Common myeloid progenitor, CD34-positive (primary cell): Measurements from ENCODE around the gene BAG3.
"Not testable (repeated sequence)": the region's sequence is repeated elsewhere in the genome, so short reads cannot be mapped to it uniquely, and the experiment has no call there.

ENCODE experiments used
- CTCF ChIA-PET: fragments of 350-600 bp; sonication (Branson Sonifier 250); formaldehyde crosslinking; loops from one replicate; lab custom pipeline; 2021; ENCODE audit warnings: antibody characterized with exemption; lab: Charles Lee
- POLR2A ChIA-PET: fragments of 350-600 bp; sonication (Branson Sonifier 250); formaldehyde crosslinking; loops from one replicate; lab custom pipeline; 2021; ENCODE audit warnings: antibody characterized with exemption; lab: Charles Lee
- DNase-seq, 3 donors: peaks; one replicate each; pipeline versions ENCODE4 v3.0.0 to v3.0.0-alpha.2; 2013
- H3K27ac ChIP-seq, 2 experiments: 1 replicate in 1 of 2; 2 replicates in 1 of 2; pipeline ENCODE4 v1.7.0; 2013; ENCODE audit warnings: inconsistent platforms in 2 of 2, low read length in 2 of 2, mild to moderate bottlenecking in 2 of 2, low read depth in 1 of 2, moderate library complexity in 1 of 2; ENCODE audit not compliant: severe bottlenecking in 2 of 2, insufficient read depth in 1 of 2, poor library complexity in 1 of 2
- H3K27me3 ChIP-seq, 5 experiments: replicated peaks in 2 of 5; 1 replicate in 3 of 5; 2 replicates in 2 of 5; pipeline versions ENCODE4 v1.6.1 to v1.7.0; 2013; ENCODE audit warnings: low read length in 4 of 5, mild to moderate bottlenecking in 2 of 5, moderate library complexity in 2 of 5, inconsistent platforms in 1 of 5; ENCODE audit not compliant: insufficient read depth in 5 of 5, control insufficient read depth in 4 of 5
- H3K36me3 ChIP-seq, 4 experiments: 1 replicate in 2 of 4; 2 replicates in 2 of 4; pipeline versions ENCODE4 v1.6.1 to v1.7.0; 2013; ENCODE audit warnings: low read length in 3 of 4, control low read depth in 1 of 4, mild to moderate bottlenecking in 1 of 4; ENCODE audit not compliant: control insufficient read depth in 4 of 4, insufficient read depth in 4 of 4
- H3K4me1 ChIP-seq, 4 experiments: 1 replicate in 3 of 4; 2 replicates in 1 of 4; pipeline versions ENCODE4 v1.6.1 to v1.7.1; 2013; ENCODE audit warnings: low read length in 3 of 4, mild to moderate bottlenecking in 3 of 4, control low read depth in 1 of 4, inconsistent platforms in 1 of 4, moderate library complexity in 1 of 4; ENCODE audit not compliant: control insufficient read depth in 4 of 4, insufficient read depth in 4 of 4; ENCODE audit errors: control extremely low read depth in 1 of 4
- H3K4me3 ChIP-seq, 7 experiments: 1 replicate in 4 of 7; 2 replicates in 3 of 7; pipeline versions ENCODE4 v1.5.1 to v1.7.0; 2013; ENCODE audit warnings: mild to moderate bottlenecking in 7 of 7, low read length in 6 of 7, moderate library complexity in 6 of 7, inconsistent platforms in 2 of 7, low read depth in 2 of 7, control low read depth in 1 of 7; ENCODE audit not compliant: insufficient read depth in 4 of 7, control insufficient read depth in 1 of 7; ENCODE audit errors: extremely low read depth in 1 of 7
- H3K9me3 ChIP-seq, 5 experiments: 1 replicate in 4 of 5; 2 replicates in 1 of 5; pipeline versions ENCODE4 v1.6.1 to v1.7.1; 2013; ENCODE audit warnings: low read length in 4 of 5, mild to moderate bottlenecking in 2 of 5, inconsistent platforms in 1 of 5, low read depth in 1 of 5, moderate library complexity in 1 of 5; ENCODE audit not compliant: control insufficient read depth in 4 of 5, insufficient read depth in 2 of 5; ENCODE audit errors: control extremely low read depth in 1 of 5
- WGBS: methylation state at CpG from one replicate; pipeline ENCODE4 v1.1.5; 2013; ENCODE audit not compliant: insufficient coverage; 5-methylcytosine and 5-hydroxymethylcytosine counted together

BAG3 gene

GRCh38 chr10:119707331-119707730 is 56.2 kb downstream of the BAG3 start:
- H3K4me3 ChIP-seq = not testable (repeated sequence)
- POLR2A ChIA-PET = interaction anchor here (0.6 kb wide), 1 partner anchor 39 kb away, joined by 4 read pairs; no protein-coding TSS in a partner anchor

GRCh38 chr10:119710935-119711334 is 59.8 kb downstream of the BAG3 start:
- not testable (repeated sequence) for H3K27ac ChIP-seq

More at GRCh38 chr10:119707331-119707730, 56.2 kb downstream of the BAG3 start:
- not testable (repeated sequence) for H3K27ac ChIP-seq, H3K4me1 ChIP-seq, H3K27me3 ChIP-seq, H3K36me3 ChIP-seq, DNase-seq
- CTCF ChIA-PET = interaction anchor here (1.2 kb wide), 1 partner anchor 11 kb away, joined by 3 read pairs; no protein-coding TSS in a partner anchor
- H3K9me3 ChIP-seq = peaks cover 0 to 13% (median 4%) of the 10 kb centered on the region in 5 experiments
- 100% methylated on average over 2 of the region's 5 CpGs for WGBS

GRCh38 chr10:119713744-119714483 is 62.7 kb downstream of the BAG3 start:
- 97% methylated on average over 7 of the region's 7 CpGs for WGBS

More at GRCh38 chr10:119710935-119711334, 59.8 kb downstream of the BAG3 start:
- CTCF ChIA-PET = interaction anchor here (0.6 kb wide), 1 partner anchor 58 kb away, joined by 3 read pairs; no protein-coding TSS in a partner anchor
- POLR2A ChIA-PET, H3K27me3 ChIP-seq, H3K4me3 ChIP-seq, H3K36me3 ChIP-seq, H3K4me1 ChIP-seq, DNase-seq: not testable (repeated sequence)
- peaks cover 0 to 13% (median 4%) of the 10 kb centered on the region in 5 experiments for H3K9me3 ChIP-seq
- WGBS = no CpG with 5 or more reads among the region's 1 CpG

GRCh38 chr10:119714484-119714816 is 63.3 kb downstream of the BAG3 start:
- H3K9me3 ChIP-seq = peaks cover 0 to 4% (median 0%) of the 10 kb centered on the region in 5 experiments
- H3K4me1 ChIP-seq = no peaks in the 10 kb centered on the region
- POLR2A ChIA-PET = no interaction called here
- H3K36me3 ChIP-seq = no peaks in the 10 kb centered on the region
- DNase-seq = no peak
- CTCF ChIA-PET = interaction anchor here (1.2 to 1.4 kb wide), 2 partner anchors 10 to 27 kb away, joined by 3 to 4 read pairs; no protein-coding TSS in a partner anchor
- H3K27ac ChIP-seq = no peak overlapping the region
- WGBS = no CpG with 5 or more reads among the region's 2 CpGs
- H3K4me3 ChIP-seq = no peak overlapping the region
- no peaks in the 10 kb centered on the region for H3K27me3 ChIP-seq

More at GRCh38 chr10:119713744-119714483, 62.7 kb downstream of the BAG3 start:
- no peaks in the 10 kb centered on the region for H3K4me1 ChIP-seq
- H3K36me3 ChIP-seq = no peaks in the 10 kb centered on the region
- H3K4me3 ChIP-seq = no peak overlapping the region
- no peak for DNase-seq
- peaks cover 0 to 4% (median 0%) of the 10 kb centered on the region in 5 experiments for H3K9me3 ChIP-seq
- no peaks in the 10 kb centered on the region for H3K27me3 ChIP-seq
- CTCF ChIA-PET = interaction anchor here (0.8 to 1.4 kb wide), 3 partner anchors 10 to 27 kb away, joined by 3 to 4 read pairs (median 4); no protein-coding TSS in a partner anchor
- POLR2A ChIA-PET = interaction anchor here (0.6 kb wide), 1 partner anchor 506 kb away, joined by 3 read pairs; no protein-coding TSS in a partner anchor
- H3K27ac ChIP-seq = no peak overlapping the region

- Histone ChIP-seq H3K4me3 (no peak overlapping the region), H3K27me3 (no peaks in the 10 kb centered on the region), H3K36me3 (no peaks in the 10 kb centered on the region), H3K4me1 (no peaks in the 10 kb centered on the region), H3K9me3 (peaks cover 0 to 3% (median 0%) of the 10 kb centered on the region in 5 experiments), H3K27ac (no peak overlapping the region)
- DNase-seq = no peak
- ChIA-PET POLR2A (no interaction called here), CTCF (interaction anchor here (1.4 kb wide), 1 partner anchor 8 kb away, joined by 4 read pairs; no protein-coding TSS in a partner anchor)
- 100% methylated on average over 1 of the region's 8 CpGs for WGBS
Observed at GRCh38 chr10:119715628-119716505, 64.7 kb downstream of the BAG3 start.

GRCh38 chr10:119723161-119723560 is 72.0 kb downstream of the BAG3 start:
- DNase-seq = no peak
- Histone ChIP-seq H3K27ac (no peak overlapping the region), H3K4me1 (peaks cover 4 to 36% (median 29%) of the 10 kb centered on the region in 4 experiments), H3K27me3 (no peaks in the 10 kb centered on the region), H3K9me3 (no peaks in the 10 kb centered on the region), H3K4me3 (no peak overlapping the region), H3K36me3 (peaks cover 0 to 3% (median 0%) of the 10 kb centered on the region in 4 experiments)
- CTCF ChIA-PET = interaction anchor here (5.8 kb wide), 1 partner anchor 36 kb away, joined by 26 read pairs; no protein-coding TSS in a partner anchor
- 100% methylated on average over 2 of the region's 2 CpGs for WGBS
- POLR2A ChIA-PET = no interaction called here
